GM18870 (cell line): ENCODE measurements around the gene DPP4.
"Not testable (repeated sequence)": the region's sequence is repeated elsewhere in the genome, so short reads cannot be mapped to it uniquely, and the experiment has no call there.

Experiments used
- ATAC-seq: cut with Tn5 transposase; IDR thresholded peaks from one replicate; pipeline ENCODE4 v1.9.1; 2021; ENCODE audit warnings: moderate library complexity; ENCODE audit not compliant: unreplicated experiment

Gene DPP4

GRCh38 chr2:161969159-161969558 is 104.9 kb downstream of the DPP4 start:
- no peak for ATAC-seq

GRCh38 chr2:161965994-161966393 is 108.0 kb downstream of the DPP4 start:
- ATAC-seq, result no peak

- ATAC-seq, result no peak
Observed at GRCh38 chr2:161964160-161964559, 109.9 kb downstream of the DPP4 start.

- ATAC-seq, result no peak
Observed at GRCh38 chr2:161962160-161962559, 111.9 kb downstream of the DPP4 start.

- ATAC-seq, result no peak
Observed at GRCh38 chr2:161961061-161961460, 113.0 kb downstream of the DPP4 start.

- ATAC-seq, result no peak
Observed at GRCh38 chr2:161956738-161957137, 117.3 kb downstream of the DPP4 start.

GRCh38 chr2:161955211-161955610 is 118.8 kb downstream of the DPP4 start:
- no peak for ATAC-seq

GRCh38 chr2:161954103-161954502 is 119.9 kb downstream of the DPP4 start:
- no peak for ATAC-seq

GRCh38 chr2:161953367-161953766 is 120.6 kb downstream of the DPP4 start:
- not testable (repeated sequence) for ATAC-seq

- ATAC-seq, result no peak
Observed at GRCh38 chr2:161952783-161953191, 121.2 kb downstream of the DPP4 start.

- ATAC-seq, result no peak
Observed at GRCh38 chr2:161947836-161948235, 126.2 kb downstream of the DPP4 start.

- ATAC-seq, result no peak
Observed at GRCh38 chr2:161947406-161947805, 126.6 kb downstream of the DPP4 start.

- ATAC-seq, result no peak
Observed at GRCh38 chr2:161946489-161947107, 127.4 kb downstream of the DPP4 start.

GRCh38 chr2:161943011-161943410 is 131.0 kb downstream of the DPP4 start:
- ATAC-seq, result no peak
